Breast epithelium (tissue), 3 donors: Measurements from ENCODE around the gene DMD.

Experiments used
- POLR2A ChIP-seq: fragments of 450-650 bp; IDR thresholded peaks from one replicate; pipeline ENCODE4 v1.6.1; 2016; ENCODE audit warnings: antibody characterized with exemption, mild to moderate bottlenecking, moderate library complexity
- POLR2AphosphoS5 ChIP-seq, 3 donors: sonication (generic); formaldehyde crosslinking; IDR thresholded peaks; one replicate each; pipeline ENCODE4 v1.6.1; 2017; ENCODE audit warnings: antibody characterized with exemption in 3 of 3
- TF ChIP-seq, protein P1 (sequence below), 3 donors: fragments of 450-650 bp; IDR thresholded peaks; one replicate each; pipeline ENCODE4 v1.5.1; 2016 to 2017; ENCODE audit warnings: antibody characterized with exemption in 3 of 3, mild to moderate bottlenecking in 3 of 3, moderate library complexity in 3 of 3

GRCh38 chrX:32141841-32142240 is 1069.5 kb downstream of the DMD start:
- TF ChIP-seq, protein P1, sequence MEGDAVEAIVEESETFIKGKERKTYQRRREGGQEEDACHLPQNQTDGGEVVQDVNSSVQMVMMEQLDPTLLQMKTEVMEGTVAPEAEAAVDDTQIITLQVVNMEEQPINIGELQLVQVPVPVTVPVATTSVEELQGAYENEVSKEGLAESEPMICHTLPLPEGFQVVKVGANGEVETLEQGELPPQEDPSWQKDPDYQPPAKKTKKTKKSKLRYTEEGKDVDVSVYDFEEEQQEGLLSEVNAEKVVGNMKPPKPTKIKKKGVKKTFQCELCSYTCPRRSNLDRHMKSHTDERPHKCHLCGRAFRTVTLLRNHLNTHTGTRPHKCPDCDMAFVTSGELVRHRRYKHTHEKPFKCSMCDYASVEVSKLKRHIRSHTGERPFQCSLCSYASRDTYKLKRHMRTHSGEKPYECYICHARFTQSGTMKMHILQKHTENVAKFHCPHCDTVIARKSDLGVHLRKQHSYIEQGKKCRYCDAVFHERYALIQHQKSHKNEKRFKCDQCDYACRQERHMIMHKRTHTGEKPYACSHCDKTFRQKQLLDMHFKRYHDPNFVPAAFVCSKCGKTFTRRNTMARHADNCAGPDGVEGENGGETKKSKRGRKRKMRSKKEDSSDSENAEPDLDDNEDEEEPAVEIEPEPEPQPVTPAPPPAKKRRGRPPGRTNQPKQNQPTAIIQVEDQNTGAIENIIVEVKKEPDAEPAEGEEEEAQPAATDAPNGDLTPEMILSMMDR (IDR thresholded peaks at IDR 0.05): no peak
- TF ChIP-seq POLR2AphosphoS5 (IDR thresholded peaks at IDR 0.05): no peak
- no peak for TF ChIP-seq POLR2A
